ENCODE measurements around the gene CCNG1. TPM values are rescaled to one million over a fixed set of nuclear protein-coding genes. Genes with fewer than 3 reads are reported as not detected.

CCNG1 gene
- total RNA-seq, 1 donor from 2014 or later, result 149 TPM

GRCh38 chr5:163440954-163441353 is 3.6 kb downstream of the CCNG1 start:
- peaks cover 4% of the 10 kb centered on the region for H3K4me1 Mint-ChIP-seq (ENCODE audit: low read depth, unreplicated experiment)
- no peaks in the 10 kb centered on the region for H3K9me3 Mint-ChIP-seq (ENCODE audit: unreplicated experiment)
- no peaks in the 10 kb centered on the region for H3K36me3 Mint-ChIP-seq (ENCODE audit: unreplicated experiment)
- H3K27me3 Mint-ChIP-seq (ENCODE audit: unreplicated experiment), result no peaks in the 10 kb centered on the region
- no peak for TF ChIP-seq CTCF (IDR thresholded peaks at IDR 0.05; ENCODE audit: partially characterized antibody, unreplicated experiment)
- no peak overlapping the region for H3K4me3 Mint-ChIP-seq (ENCODE audit: unreplicated experiment)
- H3K27ac Mint-ChIP-seq (ENCODE audit: unreplicated experiment), result no peak overlapping the region
- no peak for DNase-seq

GRCh38 chr5:163444526-163444925 is 7.1 kb downstream of the CCNG1 start:
- Mint-ChIP-seq H3K27me3 (ENCODE audit: unreplicated experiment) (no peaks in the 10 kb centered on the region), H3K36me3 (ENCODE audit: unreplicated experiment) (no peaks in the 10 kb centered on the region), H3K4me1 (ENCODE audit: low read depth, unreplicated experiment) (peaks cover 2% of the 10 kb centered on the region), H3K27ac (ENCODE audit: unreplicated experiment) (no peak overlapping the region), H3K4me3 (ENCODE audit: unreplicated experiment) (no peak overlapping the region), H3K9me3 (ENCODE audit: unreplicated experiment) (no peaks in the 10 kb centered on the region)
- DNase-seq, result no peak
- TF ChIP-seq CTCF (IDR thresholded peaks at IDR 0.05; ENCODE audit: partially characterized antibody, unreplicated experiment), result no peak

GRCh38 chr5:163445345-163445744 is 8.0 kb downstream of the CCNG1 start:
- H3K36me3 Mint-ChIP-seq (ENCODE audit: unreplicated experiment), result no peaks in the 10 kb centered on the region
- no peaks in the 10 kb centered on the region for H3K27me3 Mint-ChIP-seq (ENCODE audit: unreplicated experiment)
- H3K27ac Mint-ChIP-seq (ENCODE audit: unreplicated experiment), result no peak overlapping the region
- no peaks in the 10 kb centered on the region for H3K4me1 Mint-ChIP-seq (ENCODE audit: low read depth, unreplicated experiment)
- TF ChIP-seq CTCF (IDR thresholded peaks at IDR 0.05; ENCODE audit: partially characterized antibody, unreplicated experiment), result no peak
- H3K4me3 Mint-ChIP-seq (ENCODE audit: unreplicated experiment), result no peak overlapping the region
- DNase-seq, result no peak
- no peaks in the 10 kb centered on the region for H3K9me3 Mint-ChIP-seq (ENCODE audit: unreplicated experiment)

GRCh38 chr5:163447191-163447590 is 9.8 kb downstream of the CCNG1 start:
- no peaks in the 10 kb centered on the region for H3K27me3 Mint-ChIP-seq (ENCODE audit: unreplicated experiment)
- no peak overlapping the region for H3K27ac Mint-ChIP-seq (ENCODE audit: unreplicated experiment)
- H3K4me1 Mint-ChIP-seq (ENCODE audit: low read depth, unreplicated experiment), result no peaks in the 10 kb centered on the region
- no peaks in the 10 kb centered on the region for H3K36me3 Mint-ChIP-seq (ENCODE audit: unreplicated experiment)
- DNase-seq, result no peak
- no peak for TF ChIP-seq CTCF (IDR thresholded peaks at IDR 0.05; ENCODE audit: partially characterized antibody, unreplicated experiment)
- H3K4me3 Mint-ChIP-seq (ENCODE audit: unreplicated experiment), result no peak overlapping the region
- H3K9me3 Mint-ChIP-seq (ENCODE audit: unreplicated experiment), result no peaks in the 10 kb centered on the region

- Mint-ChIP-seq H3K4me3 (ENCODE audit: unreplicated experiment) (no peak overlapping the region), H3K9me3 (ENCODE audit: unreplicated experiment) (no peaks in the 10 kb centered on the region), H3K27me3 (ENCODE audit: unreplicated experiment) (no peaks in the 10 kb centered on the region), H3K36me3 (ENCODE audit: unreplicated experiment) (no peaks in the 10 kb centered on the region), H3K27ac (ENCODE audit: unreplicated experiment) (no peak overlapping the region), H3K4me1 (ENCODE audit: low read depth, unreplicated experiment) (no peaks in the 10 kb centered on the region)
- DNase-seq, result no peak
- TF ChIP-seq CTCF (IDR thresholded peaks at IDR 0.05; ENCODE audit: partially characterized antibody, unreplicated experiment), result no peak
Observed at GRCh38 chr5:163447875-163448274, 10.5 kb downstream of the CCNG1 start.

Data from glutamatergic neuron (in vitro differentiated cells).